H1 (cell line): ENCODE measurements around the gene DYSF. TPM values are rescaled to one million over a fixed set of nuclear protein-coding genes. Genes with fewer than 3 reads are reported as not detected.

Experiments
- RXRA ChIP-seq: IDR thresholded peaks from 2 replicates; pipeline ENCODE4 v1.6.1; 2011; ENCODE audit warnings: low read depth, mild to moderate bottlenecking, low read length, moderate library complexity; ENCODE audit not compliant: insufficient read depth
- polyA plus RNA-seq, 7 experiments: library from polyadenylated mRNA; depleted of rRNA in 3 of 7; stranded (reverse) in 5 of 7; unstranded in 2 of 7; fragments of >200 nt in 5 of 7; fragments of 200-250 nt in 2 of 7; gene quantifications; 1 replicate in 5 of 7; 2 replicates in 1 of 7; 4 replicates in 1 of 7; pipeline versions ENCODE4 v1.2.1 to v1.2.3, GENCODE V29; 2011 to 2013; ENCODE audit warnings: missing spikeins in 2 of 7, mixed read lengths in 2 of 7
- total RNA-seq: library from RNA; stranded (reverse); fragmentation: NEBNext Ultra II Directional; extraction: Animal tissue kit (Norgen Biotek cat#: 25700); gene quantifications from 2 replicates; pipeline ENCODE4 v1.2.1, GENCODE V29; 2021
- TF ChIP-seq, protein P1 (sequence below), 3 experiments: IDR thresholded peaks; 1 replicate in 2 of 3; 2 replicates in 1 of 3; pipeline versions ENCODE4 v1.5.1 to v1.6.1; 2011; ENCODE audit warnings: low read length in 3 of 3, mild to moderate bottlenecking in 3 of 3, inconsistent platforms in 2 of 3, low read depth in 1 of 3, moderate library complexity in 1 of 3; ENCODE audit not compliant: insufficient read depth in 1 of 3; ENCODE audit errors: control extremely low read depth in 1 of 3

Gene DYSF
- total and polyA plus RNA-seq, 2 of the 8 experiments (the other 6 are each of a cell fraction or from before 2014, with no cell fraction given): 5.8 to 7.1 TPM

DNA sequence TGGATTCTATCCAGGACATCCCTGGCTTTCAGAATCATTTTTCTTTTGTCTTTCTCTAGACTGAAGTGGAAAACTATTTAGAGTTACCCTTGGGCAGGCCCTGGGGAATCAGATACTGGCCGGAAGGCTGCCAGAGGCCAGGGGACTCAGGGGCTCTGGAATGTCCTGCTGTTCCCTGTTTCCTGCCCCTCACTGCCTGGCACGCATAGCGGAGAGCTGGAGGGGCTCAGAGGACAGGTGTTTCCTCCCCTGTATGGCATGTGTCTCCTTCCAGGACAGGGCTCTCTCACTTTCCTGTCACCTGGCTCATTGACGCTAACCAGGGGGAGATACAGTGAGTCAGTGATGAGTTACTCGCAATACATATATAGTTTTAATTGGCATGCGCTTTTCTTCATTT lies 38.8 kb downstream of the DYSF start (continued):
- TF ChIP-seq, protein P1, sequence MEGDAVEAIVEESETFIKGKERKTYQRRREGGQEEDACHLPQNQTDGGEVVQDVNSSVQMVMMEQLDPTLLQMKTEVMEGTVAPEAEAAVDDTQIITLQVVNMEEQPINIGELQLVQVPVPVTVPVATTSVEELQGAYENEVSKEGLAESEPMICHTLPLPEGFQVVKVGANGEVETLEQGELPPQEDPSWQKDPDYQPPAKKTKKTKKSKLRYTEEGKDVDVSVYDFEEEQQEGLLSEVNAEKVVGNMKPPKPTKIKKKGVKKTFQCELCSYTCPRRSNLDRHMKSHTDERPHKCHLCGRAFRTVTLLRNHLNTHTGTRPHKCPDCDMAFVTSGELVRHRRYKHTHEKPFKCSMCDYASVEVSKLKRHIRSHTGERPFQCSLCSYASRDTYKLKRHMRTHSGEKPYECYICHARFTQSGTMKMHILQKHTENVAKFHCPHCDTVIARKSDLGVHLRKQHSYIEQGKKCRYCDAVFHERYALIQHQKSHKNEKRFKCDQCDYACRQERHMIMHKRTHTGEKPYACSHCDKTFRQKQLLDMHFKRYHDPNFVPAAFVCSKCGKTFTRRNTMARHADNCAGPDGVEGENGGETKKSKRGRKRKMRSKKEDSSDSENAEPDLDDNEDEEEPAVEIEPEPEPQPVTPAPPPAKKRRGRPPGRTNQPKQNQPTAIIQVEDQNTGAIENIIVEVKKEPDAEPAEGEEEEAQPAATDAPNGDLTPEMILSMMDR (IDR thresholded peaks at IDR 0.05; ENCODE audit: control extremely low read depth in 1 of 3, insufficient read depth in 1 of 3, low read depth in 1 of 3, low read length in 3 of 3): no peak
- no peak for TF ChIP-seq RXRA
- TF ChIP-seq, all 59 proteins: peak for 0
